Neural cell (in vitro differentiated cells): ENCODE data around the gene TDRD3. TPM values are rescaled to one million over a fixed set of nuclear protein-coding genes. Genes with fewer than 3 reads are reported as not detected.

Source experiments
- H2AFZ ChIP-seq: fragments of 200-600, 300-800 bp; sonication (generic), shearing (Covaris generic); 2 replicates; pipeline ENCODE4 v1.6.0; 2014; ENCODE audit warnings: low read depth, mild to moderate bottlenecking, antibody characterized with exemption, low read length, moderate library complexity
- H3F3A ChIP-seq: fragments of 200-600 bp; shearing (Covaris generic); 2 replicates; pipeline ENCODE4 v1.6.1; 2016; ENCODE audit warnings: mild to moderate bottlenecking, moderate library complexity, mixed read lengths, antibody characterized with exemption, low read length; ENCODE audit not compliant: insufficient read depth, poor library complexity, severe bottlenecking
- H3K27ac ChIP-seq: fragments of 200-600, 300-800 bp; sonication (generic), shearing (Covaris generic); 2 replicates; pipeline ENCODE4 v1.5.1; 2014; ENCODE audit warnings: mild to moderate bottlenecking, low read length, moderate library complexity
- H3K27me3 ChIP-seq: fragments of 300-800, 200-600 bp; sonication (generic), shearing (Covaris generic); 2 replicates; pipeline ENCODE4 v1.6.0; 2014; ENCODE audit warnings: mild to moderate bottlenecking, low read depth, low read length, moderate library complexity; ENCODE audit not compliant: insufficient read depth
- H3K36me3 ChIP-seq: fragments of 300-800, 200-600 bp; sonication (generic), shearing (Covaris generic); 2 replicates; pipeline ENCODE4 v1.5.1; 2014; ENCODE audit warnings: mild to moderate bottlenecking, antibody characterized with exemption, low read length, moderate library complexity; ENCODE audit not compliant: insufficient read depth
- H3K4me2 ChIP-seq: fragments of 300-800, 200-600 bp; sonication (generic), shearing (Covaris generic); 2 replicates; pipeline ENCODE4 v1.6.0; 2014; ENCODE audit warnings: mild to moderate bottlenecking, low read length
- H3K4me3 ChIP-seq: fragments of 300-800, 200-600 bp; sonication (generic), shearing (Covaris generic); 2 replicates; pipeline ENCODE4 v1.5.1; 2014; ENCODE audit warnings: mild to moderate bottlenecking, low read length, moderate library complexity
- H3K79me2 ChIP-seq: fragments of 200-600 bp; shearing (Covaris generic); replicated peaks from 2 replicates; pipeline ENCODE4 v1.6.0; 2014; ENCODE audit warnings: mild to moderate bottlenecking, low read length, moderate library complexity; ENCODE audit not compliant: insufficient read depth
- H3K9ac ChIP-seq: fragments of 300-800, 200-600 bp; sonication (generic), shearing (Covaris generic); 2 replicates; pipeline ENCODE4 v1.6.1; 2016; ENCODE audit warnings: mild to moderate bottlenecking, low read length, mixed read lengths
- H3K9me2 ChIP-seq: fragments of 200-600 bp; shearing (Covaris generic); 2 replicates; pipeline ENCODE4 v1.6.1; 2016; ENCODE audit warnings: mild to moderate bottlenecking, low read length, mixed read lengths; ENCODE audit not compliant: insufficient read depth
- H3K9me3 ChIP-seq: fragments of 200-600, 300-800 bp; sonication (generic), shearing (Covaris generic); 2 replicates; pipeline ENCODE4 v1.6.1; 2016; ENCODE audit warnings: mild to moderate bottlenecking, mixed run types, low read length, moderate library complexity, mixed read lengths
- H4K20me1 ChIP-seq: fragments of 200-600 bp; shearing (Covaris generic); 2 replicates; pipeline ENCODE4 v1.6.1; 2016; ENCODE audit warnings: mild to moderate bottlenecking, mixed run types; ENCODE audit not compliant: insufficient read depth
- CTCF ChIP-seq: fragments of 450-650 bp; IDR thresholded peaks from 2 replicates; pipeline ENCODE4 v1.5.1; 2014; ENCODE audit warnings: antibody characterized with exemption, mild to moderate bottlenecking, moderate library complexity; ENCODE audit not compliant: poor library complexity, severe bottlenecking
- EP300 ChIP-seq: fragments of 450-650 bp; conservative IDR thresholded peaks from 2 replicates; pipeline ENCODE4 v1.6.1; 2014; ENCODE audit warnings: antibody characterized with exemption, mild to moderate bottlenecking, moderate library complexity; ENCODE audit not compliant: poor library complexity, severe bottlenecking
- EZH2 ChIP-seq: fragments of 200-600, 300-800 bp; shearing (Covaris generic), sonication (generic); IDR thresholded peaks from 2 replicates; pipeline ENCODE4 v1.6.1; 2014; ENCODE audit warnings: antibody characterized with exemption, low read length, borderline replicate concordance, mild to moderate bottlenecking; ENCODE audit not compliant: insufficient read depth, poor library complexity, severe bottlenecking
- MXI1 ChIP-seq: fragments of 450-650 bp; conservative IDR thresholded peaks from 2 replicates; pipeline ENCODE4 v1.6.1; 2014; ENCODE audit warnings: antibody characterized with exemption, mild to moderate bottlenecking; ENCODE audit not compliant: poor library complexity, severe bottlenecking
- POLR2AphosphoS5 ChIP-seq: IDR thresholded peaks from 2 replicates; pipeline ENCODE4 v1.6.1; 2012
- RAD21 ChIP-seq: fragments of 450-650 bp; conservative IDR thresholded peaks from 2 replicates; pipeline ENCODE4 v1.6.1; 2014; ENCODE audit warnings: antibody characterized with exemption, mild to moderate bottlenecking, moderate library complexity
- REST ChIP-seq: IDR thresholded peaks from 2 replicates; pipeline ENCODE4 v1.6.1; 2012; ENCODE audit warnings: borderline replicate concordance
- SMC3 ChIP-seq: fragments of 450-650 bp; conservative IDR thresholded peaks from 2 replicates; pipeline ENCODE4 v1.6.1; 2014; ENCODE audit warnings: antibody characterized with exemption, mild to moderate bottlenecking, moderate library complexity; ENCODE audit not compliant: poor library complexity
- TAF1 ChIP-seq: IDR thresholded peaks from 2 replicates; pipeline ENCODE4 v1.6.1; 2012; ENCODE audit warnings: low read depth
- polyA plus RNA-seq: library from polyadenylated mRNA; depleted of rRNA; stranded (reverse); fragments of >200 nt; gene quantifications from 2 replicates; pipeline ENCODE4 v1.2.3, GENCODE V29; 2014

TDRD3 gene
- polyA plus RNA-seq, 1 donor from 2014 or later = 10.0 TPM

- no peaks in the 10 kb centered on the region for H3K27me3 ChIP-seq
- H3K36me3 ChIP-seq = no peaks in the 10 kb centered on the region
- H3K79me2 ChIP-seq = no peaks in the 10 kb centered on the region
- TF ChIP-seq SMC3 = no peak
- TF ChIP-seq RAD21 = no peak
- TF ChIP-seq EZH2 = no peak
- no peak for TF ChIP-seq CTCF
- TF ChIP-seq MXI1 = no peak
- no peak for TF ChIP-seq REST
- no peak for TF ChIP-seq POLR2AphosphoS5
- TF ChIP-seq EP300 = no peak
- no peak for TF ChIP-seq TAF1
- H2AFZ ChIP-seq = no peak overlapping the region
- no peak overlapping the region for H3K4me2 ChIP-seq
- no peak overlapping the region for H3K9ac ChIP-seq
- no peaks in the 10 kb centered on the region for H3K9me2 ChIP-seq
- no peaks in the 10 kb centered on the region for H3F3A ChIP-seq
- no peak overlapping the region for H3K27ac ChIP-seq
- no peaks in the 10 kb centered on the region for H4K20me1 ChIP-seq
- H3K4me3 ChIP-seq = no peak overlapping the region
- no peaks in the 10 kb centered on the region for H3K9me3 ChIP-seq
These were observed 207.0 kb downstream of the TDRD3 start for GRCh38 chr13:60604058-60604457.

- Histone ChIP-seq H3K27ac (no peak overlapping the region), H3K79me2 (no peaks in the 10 kb centered on the region), H2AFZ (no peak overlapping the region), H3K36me3 (no peaks in the 10 kb centered on the region), H3K9me3 (no peaks in the 10 kb centered on the region), H3K4me3 (no peak overlapping the region), H3K27me3 (no peaks in the 10 kb centered on the region), H4K20me1 (no peaks in the 10 kb centered on the region), H3K9me2 (no peaks in the 10 kb centered on the region), H3K4me2 (no peak overlapping the region), H3K9ac (no peak overlapping the region), H3F3A (no peaks in the 10 kb centered on the region)
- TF ChIP-seq CTCF = no peak
- TF ChIP-seq EZH2 = no peak
- TF ChIP-seq EP300 = no peak
- TF ChIP-seq REST = no peak
- no peak for TF ChIP-seq RAD21
- TF ChIP-seq MXI1 = no peak
- no peak for TF ChIP-seq SMC3
- no peak for TF ChIP-seq POLR2AphosphoS5
- no peak for TF ChIP-seq TAF1
These were observed 211.9 kb downstream of the TDRD3 start for GRCh38 chr13:60608954-60609353.
